Activated naive CD4-positive, alpha-beta T cell treated with anti-CD3 and anti-CD28 coated beads for 36 hours (primary cell): Measurements from ENCODE around the gene RNF215. TPM values are rescaled to one million over a fixed set of nuclear protein-coding genes. Genes with fewer than 3 reads are reported as not detected.

Experiments used
- CTCF ChIA-PET: fragments of 350-600 bp; sonication (Branson Sonifier 250); formaldehyde crosslinking; loops from one replicate; lab custom pipeline; 2021; ENCODE audit warnings: antibody characterized with exemption; lab: Charles Lee
- DNase-seq: peaks from one replicate; pipeline ENCODE4 v3.0.0-alpha.2; 2020
- H3K27ac Mint-ChIP-seq: one replicate; pipeline ENCODE4 v1.8.0; 2021; ENCODE audit warnings: mild to moderate bottlenecking, mixed read lengths
- H3K27me3 Mint-ChIP-seq: one replicate; pipeline ENCODE4 v1.8.0; 2021; ENCODE audit warnings: low read depth, mixed read lengths
- H3K36me3 Mint-ChIP-seq: one replicate; pipeline ENCODE4 v1.8.0; 2021; ENCODE audit warnings: low read depth, mixed read lengths
- H3K4me1 Mint-ChIP-seq: one replicate; pipeline ENCODE4 v1.8.0; 2021; ENCODE audit warnings: low read depth, mixed read lengths
- H3K4me3 Mint-ChIP-seq: one replicate; pipeline ENCODE4 v1.8.0; 2021; ENCODE audit warnings: mild to moderate bottlenecking, moderate library complexity, mixed read lengths
- H3K9me3 Mint-ChIP-seq: one replicate; pipeline ENCODE4 v1.8.0; 2021; ENCODE audit warnings: mixed read lengths
- intact Hi-C: fragments of 100-400 bp; cut with micrococcal nuclease; formaldehyde crosslinking; loops from one replicate; pipeline ENCODE4 v1.15.1; 2023
- total RNA-seq, 2 experiments: library from RNA; stranded (reverse); gene quantifications; one replicate each; pipeline ENCODE4 v1.2.3, GENCODE V29; 2021

The RNF215 gene
- total RNA-seq, 2 experiments from 2014 or later: 2.8 to 3.9 TPM

- no peaks in the 10 kb centered on the region for H3K9me3 Mint-ChIP-seq
- CTCF ChIA-PET: interaction anchor here (0.5 to 6.0 kb wide), 15 partner anchors 8 to 778 kb away, joined by 3 to 66 read pairs (median 5); partner anchors contain the start of gene SEC14L2
- H3K27ac Mint-ChIP-seq: peak overlapping the region; percentile 94
- intact Hi-C loops: loop anchor here (1.0 kb wide), 2 partner anchors 30 to 35 kb away; no protein-coding TSS in a partner anchor
- H3K4me1 Mint-ChIP-seq: peaks cover 31% of the 10 kb centered on the region
- DNase-seq: peak; percentile 96
- H3K27me3 Mint-ChIP-seq: no peaks in the 10 kb centered on the region
- peak overlapping the region; percentile 97 for H3K4me3 Mint-ChIP-seq
- H3K36me3 Mint-ChIP-seq: peaks cover 13% of the 10 kb centered on the region
Observed at GRCh38 chr22:30426388-30427353, 39.5 kb upstream of the RNF215 start.

DNA sequence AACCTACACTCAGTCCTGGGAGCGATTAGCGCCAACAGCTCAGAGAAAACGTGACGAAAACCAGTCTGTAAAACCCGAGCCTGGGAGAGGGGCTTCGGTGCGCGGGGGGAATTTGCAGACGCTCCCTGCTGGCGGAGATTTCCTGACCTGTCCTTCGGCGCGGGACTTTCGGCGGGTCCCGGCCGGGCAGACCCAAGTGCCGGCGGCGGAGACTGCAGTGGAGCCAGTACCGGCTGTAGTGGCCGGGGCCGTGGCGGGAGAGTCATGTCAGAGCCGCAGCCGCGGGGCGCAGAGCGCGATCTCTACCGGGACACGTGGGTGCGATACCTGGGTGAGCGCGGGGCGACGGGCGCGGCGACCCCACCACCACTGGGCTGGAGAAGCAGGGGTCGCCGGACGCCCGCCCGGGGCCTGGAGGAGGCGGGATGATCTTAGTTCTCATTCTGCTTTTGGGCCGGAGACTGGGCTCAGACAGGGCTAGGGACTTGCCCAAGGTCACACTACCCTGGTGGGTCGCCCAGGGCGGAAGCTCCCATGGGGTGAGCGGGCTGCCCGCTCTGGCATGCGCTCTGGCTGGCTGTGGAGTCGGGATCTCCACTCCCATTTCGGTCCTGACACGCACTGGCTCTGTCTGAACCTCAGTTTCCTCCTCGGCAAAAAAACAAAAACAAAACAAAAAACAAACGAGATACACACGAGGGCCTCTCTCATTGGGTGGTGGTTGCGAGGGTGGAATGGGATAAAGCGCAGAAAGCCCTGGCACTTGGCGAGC is 38.6 kb upstream of the RNF215 start, which contains the start of gene MTFP1:
TSS of gene MTFP1 (plus strand) at position 153 of the 772 bp plus-strand sequence. CDS start at position 265, 112 bp downstream.
- peaks cover 14% of the 10 kb centered on the region for H3K36me3 Mint-ChIP-seq
- no peaks in the 10 kb centered on the region for H3K9me3 Mint-ChIP-seq
- peak within 1 kb of the TSS; percentile 97 for H3K4me3 Mint-ChIP-seq
- H3K27ac Mint-ChIP-seq: peak within 1 kb of the TSS; percentile 96
- H3K27me3 Mint-ChIP-seq: no peaks in the 10 kb centered on the region
- CTCF ChIA-PET: interaction anchor here (0.5 to 6.0 kb wide), 13 partner anchors 9 to 360 kb away, joined by 3 to 66 read pairs (median 5); partner anchors contain the start of gene SEC14L2
- peak; percentile 52 for DNase-seq
- peaks cover 40% of the 10 kb centered on the region for H3K4me1 Mint-ChIP-seq
- intact Hi-C loops: loop anchor here (1.0 to 2.0 kb wide), 4 partner anchors 30 to 99 kb away; partner anchors contain the start of genes CCDC157, SF3A1 and TBC1D10A

DNA sequence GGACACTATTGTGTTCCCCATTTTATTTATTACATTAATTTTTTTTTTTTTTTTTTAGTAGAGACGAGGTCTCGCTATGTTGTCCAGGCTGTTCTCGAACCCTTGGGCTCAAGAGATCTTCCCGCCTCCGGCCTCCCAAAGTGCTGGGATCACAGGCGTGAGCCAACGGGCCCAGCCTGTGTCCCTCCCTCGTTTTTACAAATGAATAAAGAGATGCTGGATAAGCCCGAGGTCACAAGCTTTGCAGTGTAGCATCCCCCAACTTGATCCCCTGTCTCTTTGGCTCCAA is 38.1 kb upstream of the RNF215 start:
- CTCF ChIA-PET: interaction anchor here (0.5 to 6.0 kb wide), 8 partner anchors 9 to 300 kb away, joined by 3 to 66 read pairs (median 10); partner anchors contain the start of gene SEC14L2
- H3K4me1 Mint-ChIP-seq: peaks cover 45% of the 10 kb centered on the region
- no peaks in the 10 kb centered on the region for H3K27me3 Mint-ChIP-seq
- no peaks in the 10 kb centered on the region for H3K9me3 Mint-ChIP-seq
- intact Hi-C loops: loop anchor here (2.0 kb wide), 2 partner anchors 68 to 98 kb away; partner anchors contain the start of genes CCDC157, SF3A1 and TBC1D10A
- peak overlapping the region; percentile 94 for H3K27ac Mint-ChIP-seq
- H3K36me3 Mint-ChIP-seq: peaks cover 20% of the 10 kb centered on the region
- DNase-seq: no peak
- peak overlapping the region; percentile 97 for H3K4me3 Mint-ChIP-seq

DNA sequence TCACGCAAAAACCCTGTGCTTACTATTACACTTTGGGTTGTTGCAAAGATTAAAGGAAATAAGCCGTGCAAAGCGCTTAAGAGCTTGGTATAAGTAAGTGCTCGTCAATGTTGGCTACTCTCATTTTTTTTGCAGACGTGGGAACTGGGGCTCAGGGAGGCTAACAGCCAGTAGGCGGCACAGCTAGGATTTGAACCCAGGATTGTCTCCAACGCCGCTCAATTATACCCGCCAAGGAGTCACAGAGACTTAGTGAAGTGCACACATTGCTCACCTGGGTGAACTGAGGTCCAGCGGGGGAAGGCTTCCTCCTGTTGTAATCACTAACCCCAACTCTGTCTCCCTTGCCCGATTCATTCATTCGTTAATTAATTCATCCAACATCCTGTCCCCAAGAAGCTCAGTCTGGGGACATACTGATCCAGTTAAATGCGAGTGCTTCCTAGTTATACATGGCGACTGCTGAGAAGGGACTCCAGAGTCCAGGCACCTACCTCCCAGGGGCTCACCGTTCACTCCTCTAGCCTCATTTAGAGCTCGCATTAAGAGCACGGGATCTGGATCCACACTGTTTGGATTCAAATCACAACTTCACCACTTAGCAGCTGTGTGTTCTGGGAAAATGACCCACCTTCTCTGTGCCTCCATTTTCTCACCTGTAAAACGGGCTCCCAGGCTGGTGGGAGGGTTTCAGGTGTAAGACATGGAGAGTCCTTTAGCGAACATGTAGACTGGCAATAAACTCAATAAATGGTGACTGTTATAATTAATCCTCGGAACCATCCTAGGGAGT is 37.5 kb upstream of the RNF215 start:
- Mint-ChIP-seq H3K4me3 (peak overlapping the region; percentile 97), H3K27me3 (no peaks in the 10 kb centered on the region), H3K27ac (peak overlapping the region; percentile 96), H3K4me1 (peaks cover 48% of the 10 kb centered on the region), H3K36me3 (peaks cover 23% of the 10 kb centered on the region), H3K9me3 (no peaks in the 10 kb centered on the region)
- DNase-seq: peak; percentile 39
- intact Hi-C loops: loop anchor here (1.0 to 2.0 kb wide), 4 partner anchors 11 to 135 kb away; partner anchors contain the start of genes CASTOR1, CCDC157, SF3A1 and TBC1D10A
- CTCF ChIA-PET: interaction anchor here (0.5 to 6.0 kb wide), 13 partner anchors 9 to 300 kb away, joined by 3 to 66 read pairs (median 5); partner anchors contain the start of genes CCDC157, RNF215, SEC14L2 and SF3A1

GRCh38 chr22:30423959-30424533 is 36.8 kb upstream of the RNF215 start:
- Mint-ChIP-seq H3K4me3 (peak overlapping the region; percentile 97), H3K27me3 (no peaks in the 10 kb centered on the region), H3K27ac (peak overlapping the region; percentile 96), H3K9me3 (no peaks in the 10 kb centered on the region), H3K4me1 (peaks cover 50% of the 10 kb centered on the region), H3K36me3 (peaks cover 26% of the 10 kb centered on the region)
- intact Hi-C loops: loop anchor here (1.0 to 2.0 kb wide), 5 partner anchors 11 to 168 kb away; partner anchors contain the start of genes CASTOR1, CCDC157, SF3A1 and TBC1D10A
- DNase-seq: peak; percentile 99
- CTCF ChIA-PET: interaction anchor here (0.6 to 6.0 kb wide), 10 partner anchors 10 to 210 kb away, joined by 3 to 66 read pairs (median 5); partner anchors contain the start of genes CCDC157, RNF215, SEC14L2 and SF3A1

GRCh38 chr22:30423301-30423958 is 36.2 kb upstream of the RNF215 start:
- H3K27ac Mint-ChIP-seq: peak overlapping the region; percentile 96
- H3K9me3 Mint-ChIP-seq: no peaks in the 10 kb centered on the region
- CTCF ChIA-PET: interaction anchor here (0.8 to 6.0 kb wide), 10 partner anchors 9 to 135 kb away, joined by 3 to 66 read pairs (median 4); partner anchors contain the start of genes CCDC157, RNF215, SEC14L2 and SF3A1
- peaks cover 50% of the 10 kb centered on the region for H3K4me1 Mint-ChIP-seq
- peak overlapping the region; percentile 97 for H3K4me3 Mint-ChIP-seq
- intact Hi-C loops: loop anchor here (1.0 kb wide), 1 partner anchor 169 kb away; no protein-coding TSS in a partner anchor
- peaks cover 26% of the 10 kb centered on the region for H3K36me3 Mint-ChIP-seq
- peak; percentile 64 for DNase-seq
- no peaks in the 10 kb centered on the region for H3K27me3 Mint-ChIP-seq

DNA sequence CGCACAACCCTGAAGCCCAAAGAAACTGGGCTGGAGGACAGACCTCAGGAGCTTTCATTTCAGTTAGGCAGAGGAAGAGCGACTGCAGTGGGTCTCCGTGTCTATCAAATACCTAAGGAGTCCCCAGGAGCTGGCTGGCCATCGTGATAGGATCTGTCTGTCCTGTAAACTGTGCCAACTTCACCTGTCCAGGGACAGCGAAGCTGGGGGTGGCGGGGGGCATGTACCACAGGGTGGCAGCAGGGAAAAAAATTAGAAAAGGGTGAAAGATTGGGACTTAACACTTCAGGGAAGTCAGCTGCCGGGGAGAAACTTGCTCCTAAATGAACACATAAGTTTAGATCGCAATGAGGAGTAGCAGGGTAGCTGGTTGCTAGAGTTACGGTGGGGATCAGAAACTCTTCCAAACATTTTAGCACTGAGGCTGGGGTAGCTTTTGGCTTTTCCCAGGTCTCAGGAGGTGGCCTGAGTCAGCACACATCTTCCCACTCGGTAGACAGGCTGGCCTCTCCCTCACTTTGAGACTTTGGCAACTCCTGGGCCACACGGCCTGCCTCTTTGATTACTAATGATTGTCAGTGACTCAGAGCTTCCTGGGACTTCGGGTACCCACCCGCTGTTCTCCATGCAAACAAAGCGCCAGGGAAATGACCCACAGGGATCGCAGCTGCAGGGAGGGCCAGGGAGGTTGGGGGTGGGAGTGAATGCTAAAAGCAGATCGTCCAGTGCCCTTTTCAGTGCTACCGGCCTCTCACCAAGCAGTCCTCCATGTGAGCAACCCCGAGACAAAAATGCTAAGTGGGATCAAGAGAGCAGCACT is 35.5 kb upstream of the RNF215 start:
- peak overlapping the region; percentile 97 for H3K4me3 Mint-ChIP-seq
- intact Hi-C loops: loop anchor here (1.0 kb wide), 1 partner anchor 170 kb away; no protein-coding TSS in a partner anchor
- peaks cover 33% of the 10 kb centered on the region for H3K36me3 Mint-ChIP-seq
- peaks cover 50% of the 10 kb centered on the region for H3K4me1 Mint-ChIP-seq
- H3K9me3 Mint-ChIP-seq: no peaks in the 10 kb centered on the region
- H3K27ac Mint-ChIP-seq: peak overlapping the region; percentile 96
- no peaks in the 10 kb centered on the region for H3K27me3 Mint-ChIP-seq
- CTCF ChIA-PET: interaction anchor here (0.7 to 6.0 kb wide), 10 partner anchors 8 to 135 kb away, joined by 3 to 43 read pairs (median 5); partner anchors contain the start of genes RNF215 and SEC14L2
- DNase-seq: peak; percentile 59

DNA sequence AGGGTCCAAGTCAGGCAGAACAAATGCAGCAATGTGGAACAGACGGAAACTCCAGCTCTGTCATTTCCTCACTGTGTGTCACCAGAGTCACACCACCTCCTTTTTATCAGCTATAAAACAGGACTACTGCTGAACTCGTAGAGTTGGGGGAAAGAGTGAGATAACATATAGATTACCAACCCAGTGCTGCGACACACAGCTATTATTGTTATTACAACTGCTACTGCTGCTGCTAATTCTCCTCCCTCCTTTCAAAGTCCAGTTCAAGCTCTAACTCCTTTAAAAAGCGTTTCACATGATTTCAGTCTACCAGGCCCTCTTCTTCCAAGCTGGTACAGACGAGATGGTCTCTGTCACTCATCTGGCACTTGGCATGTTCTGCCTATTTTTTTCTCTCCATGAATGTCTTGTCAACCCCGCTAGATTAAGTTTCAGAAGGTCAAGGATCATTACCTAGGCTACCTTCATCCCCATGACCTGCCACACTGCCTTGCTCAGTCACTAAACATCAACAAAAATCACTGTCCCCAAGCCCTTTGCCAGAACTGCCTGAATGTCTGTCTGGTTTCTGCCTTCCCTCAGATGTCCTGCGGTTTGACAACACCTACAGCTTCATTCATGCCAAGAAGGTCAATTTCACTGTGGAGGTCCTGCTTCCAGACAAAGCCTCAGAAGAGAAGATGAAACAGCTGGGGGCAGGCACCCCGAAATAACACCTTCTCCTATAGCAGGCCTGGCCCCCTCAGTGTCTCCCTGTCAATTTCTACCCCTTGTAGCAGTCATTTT is 34.7 kb upstream of the RNF215 start:
- Mint-ChIP-seq H3K27me3 (no peaks in the 10 kb centered on the region), H3K36me3 (peaks cover 35% of the 10 kb centered on the region), H3K4me1 (peaks cover 45% of the 10 kb centered on the region), H3K27ac (peak overlapping the region; percentile 96), H3K4me3 (peak overlapping the region; percentile 97), H3K9me3 (no peaks in the 10 kb centered on the region)
- CTCF ChIA-PET: interaction anchor here (0.6 to 6.0 kb wide), 10 partner anchors 7 to 670 kb away, joined by 3 to 43 read pairs (median 4); partner anchors contain the start of genes RNF215 and SEC14L2
- intact Hi-C loops: no loop called here
- DNase-seq: peak; percentile 28
